ENCODE results near the gene TBC1D3I.
"Not testable (repeated sequence)": the region's sequence is repeated elsewhere in the genome, so short reads cannot be mapped to it uniquely, and the experiment has no call there.

The TBC1D3I gene

DNA sequence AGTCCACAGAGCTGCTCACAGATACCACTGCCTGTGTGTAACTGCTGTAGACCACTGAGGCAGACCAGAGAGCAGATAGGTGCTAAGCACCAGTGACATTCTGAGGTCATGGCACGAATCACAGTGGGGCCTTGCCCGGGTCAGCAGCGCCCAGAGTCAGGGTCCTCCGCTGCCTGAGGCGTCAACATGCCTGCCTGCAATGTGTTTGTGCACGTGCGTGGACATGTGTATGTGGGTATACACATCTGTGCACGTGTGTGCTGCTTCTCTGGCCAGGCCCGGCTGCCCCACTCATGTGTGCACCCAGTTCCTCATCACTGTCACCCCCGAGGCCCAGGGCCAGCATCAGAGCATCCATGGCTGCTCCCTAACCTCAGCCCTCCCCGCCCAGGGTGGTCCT is at the start of gene TBC1D3I:
Gene TBC1D3I, minus strand, starts transcription at position 101 of the 400 bp plus-strand sequence. CDS start 1,585 bp downstream, outside the sequence.
- not testable (repeated sequence) for DNase-seq (ENCODE audit: low read depth); H3K4me3 ChIP-seq (ENCODE audit: low read length)

DNA sequence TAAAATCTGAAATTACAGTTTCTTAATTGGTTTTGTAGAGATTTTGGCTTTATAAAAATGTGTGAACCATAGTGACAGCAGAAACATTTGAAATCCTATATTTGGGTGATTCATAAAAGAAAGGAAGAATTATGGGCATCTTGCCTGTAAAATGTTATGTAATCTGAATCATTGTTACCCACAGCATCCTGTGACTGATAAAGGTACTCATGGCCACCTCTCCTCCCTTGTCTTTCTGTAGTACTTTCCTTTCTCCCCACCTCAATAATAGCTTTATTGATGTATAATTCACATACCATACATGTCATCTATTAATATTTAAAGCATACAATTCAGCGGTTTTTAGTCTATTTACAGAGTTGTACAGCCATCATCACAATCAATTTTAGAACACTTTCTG is 30.8 kb upstream of the TBC1D3I start:
- not testable (repeated sequence) for H3K4me3 ChIP-seq (ENCODE audit: low read length); DNase-seq (ENCODE audit: low read depth)

DNA sequence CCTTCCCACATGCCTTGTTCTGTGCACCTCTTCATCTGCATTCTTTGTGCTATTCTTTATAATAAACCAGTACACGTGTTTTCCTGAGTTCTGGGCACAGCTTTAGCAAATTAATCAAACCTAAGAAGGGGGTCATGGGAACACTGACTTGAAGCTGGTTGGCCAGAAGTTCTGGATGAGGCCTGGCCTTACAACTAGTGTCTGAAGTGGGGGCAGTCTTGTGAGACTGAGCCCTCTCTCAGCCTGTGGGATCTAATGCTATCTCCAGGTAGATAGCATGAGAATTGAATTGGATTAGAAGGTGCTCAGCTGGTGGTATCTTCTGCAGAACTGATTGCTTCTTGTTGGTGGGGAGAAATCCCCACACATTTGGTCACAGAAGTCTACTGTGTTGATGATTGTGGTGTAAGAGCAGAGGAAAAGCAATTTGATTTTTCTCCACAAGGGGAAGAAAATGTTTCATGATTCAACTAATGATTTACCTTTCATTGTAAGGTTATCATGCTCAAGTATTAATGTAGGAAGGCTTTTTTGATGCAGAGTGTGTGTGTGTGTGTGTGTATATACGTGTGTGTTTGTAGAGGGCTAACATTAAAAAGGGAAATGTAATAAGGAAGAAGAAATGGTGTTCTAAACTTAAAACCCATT is 25.7 kb upstream of the TBC1D3I start:
- not testable (repeated sequence) for DNase-seq (ENCODE audit: low read depth); H3K4me3 ChIP-seq (ENCODE audit: low read length)

GRCh38 chr17:36284219-36284618 is 19.8 kb upstream of the TBC1D3I start:
- DNase-seq (ENCODE audit: low read depth); H3K4me3 ChIP-seq (ENCODE audit: low read length): not testable (repeated sequence)

- DNase-seq (ENCODE audit: low read depth); H3K4me3 ChIP-seq (ENCODE audit: low read length): not testable (repeated sequence)
These were observed 18.9 kb upstream of the TBC1D3I start for GRCh38 chr17:36283256-36283655.

DNA sequence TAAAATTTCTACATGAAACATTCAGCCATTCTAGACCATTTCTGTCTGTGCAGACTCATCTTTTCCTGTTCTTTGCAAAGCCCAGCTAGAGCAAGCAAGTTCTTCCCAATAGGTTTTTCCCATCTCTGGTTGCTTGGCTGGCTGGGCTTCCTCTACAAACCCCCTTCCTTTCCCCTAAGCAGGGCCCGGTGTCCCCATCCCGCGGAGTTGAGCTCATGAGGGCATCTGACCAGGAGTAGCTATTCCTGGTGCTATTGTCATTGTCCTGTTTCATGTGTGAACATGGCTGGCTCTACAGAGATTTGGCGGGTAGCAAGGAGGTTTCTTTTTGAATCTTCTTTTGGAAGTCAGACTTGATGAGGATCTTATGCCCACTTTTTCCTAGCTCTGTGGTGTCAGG is 22.3 kb downstream of the TBC1D3I start:
- H3K4me3 ChIP-seq (ENCODE audit: low read length); DNase-seq (ENCODE audit: low read depth): not testable (repeated sequence)

DNA sequence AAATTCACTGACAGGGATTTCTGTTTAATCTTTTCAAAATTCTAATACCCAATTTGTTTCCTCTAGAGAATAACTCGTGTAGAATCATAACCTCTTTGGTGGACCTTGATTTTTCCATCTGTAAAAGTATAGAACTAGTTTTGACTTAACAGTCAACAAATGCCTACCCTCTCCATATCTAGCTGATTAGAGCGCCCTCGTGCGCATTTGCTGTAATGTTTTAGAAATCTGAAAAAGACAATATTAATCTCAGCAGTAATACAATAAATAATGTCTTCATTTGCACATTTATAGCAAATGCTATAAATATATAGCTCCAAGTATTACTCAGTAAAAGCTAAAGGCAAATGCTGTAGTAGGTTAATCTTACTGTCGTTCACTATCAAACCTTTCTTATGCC is 34.7 kb downstream of the TBC1D3I start:
- DNase-seq (ENCODE audit: low read depth); H3K4me3 ChIP-seq (ENCODE audit: low read length): not testable (repeated sequence)

- not testable (repeated sequence) for DNase-seq (ENCODE audit: low read depth); H3K4me3 ChIP-seq (ENCODE audit: low read length)
These were observed 41.4 kb downstream of the TBC1D3I start for GRCh38 chr17:36222967-36223366.

DNA sequence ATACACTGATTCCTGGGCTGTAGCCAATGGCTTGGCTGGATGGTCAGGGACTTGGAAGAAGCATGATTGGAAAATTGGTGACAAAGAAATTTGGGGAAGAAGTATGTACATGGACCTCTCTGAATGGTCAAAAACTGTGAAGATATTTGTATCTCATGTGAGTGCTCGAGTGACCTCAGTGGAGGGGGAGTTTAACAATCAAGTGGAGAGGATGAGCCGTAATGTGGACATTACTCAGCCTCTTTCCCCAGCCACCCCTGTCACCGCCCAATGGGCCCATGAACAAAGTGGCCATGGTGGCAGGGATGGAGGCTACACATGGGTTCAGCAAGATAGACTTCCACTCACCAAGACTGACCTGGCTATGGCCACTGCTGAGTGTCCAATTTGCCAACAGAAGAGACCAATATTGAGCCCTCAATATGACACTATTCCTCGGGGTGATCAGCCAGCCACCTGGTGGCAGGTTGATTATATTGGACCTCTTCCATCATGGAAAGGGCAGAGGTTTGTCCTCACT is 42.7 kb downstream of the TBC1D3I start:
- not testable (repeated sequence) for H3K4me3 ChIP-seq (ENCODE audit: low read length); DNase-seq (ENCODE audit: low read depth)

- H3K4me3 ChIP-seq (ENCODE audit: low read length); DNase-seq (ENCODE audit: low read depth): not testable (repeated sequence)
These were observed 43.4 kb downstream of the TBC1D3I start for GRCh38 chr17:36220737-36221580.

GRCh38 chr17:36219556-36219955 is 44.8 kb downstream of the TBC1D3I start:
- not testable (repeated sequence) for DNase-seq (ENCODE audit: low read depth); H3K4me3 ChIP-seq (ENCODE audit: low read length)

DNA sequence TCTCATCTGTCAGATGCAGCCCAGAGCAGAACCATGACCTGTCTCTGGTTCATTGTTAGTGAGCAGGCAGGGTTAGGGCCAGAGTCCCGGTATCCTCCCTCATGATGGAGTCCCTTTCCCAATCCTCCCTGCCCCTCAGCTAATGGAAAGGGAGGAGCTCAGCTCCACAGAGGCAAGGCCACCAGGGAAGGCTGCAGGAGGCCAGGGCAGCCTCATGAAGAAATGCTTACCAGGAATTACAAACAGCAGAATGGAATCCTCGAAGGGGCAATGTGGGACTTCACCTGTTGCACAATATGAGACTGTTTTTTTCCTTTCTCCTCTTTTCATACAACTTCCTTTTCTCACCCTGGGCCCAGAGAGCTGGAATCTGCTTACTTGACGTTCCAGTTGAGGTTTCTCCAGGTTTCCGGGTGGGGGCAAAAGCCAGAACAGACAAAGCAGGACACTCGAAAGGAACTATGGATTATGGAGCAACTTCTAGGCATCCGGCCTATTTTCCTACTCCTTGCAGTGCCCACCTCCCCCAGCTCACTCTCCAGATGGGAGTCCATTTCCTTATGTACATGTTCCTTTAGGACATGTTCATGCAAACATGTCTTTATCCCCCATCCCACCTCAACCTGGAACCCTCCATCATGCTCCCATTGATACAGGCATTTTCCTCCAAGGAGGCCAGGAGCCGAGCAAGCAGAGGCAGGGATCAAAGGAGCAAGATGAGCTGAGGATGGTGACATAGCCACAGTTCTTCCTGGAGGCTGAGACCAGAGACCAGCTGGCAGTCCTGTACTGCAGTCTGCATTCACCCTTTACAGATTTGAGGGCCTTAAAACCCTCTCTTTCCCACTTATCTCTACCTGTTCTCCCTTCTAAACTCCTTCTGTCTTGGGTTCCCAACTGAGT is 48.7 kb downstream of the TBC1D3I start:
- DNase-seq (ENCODE audit: low read depth); H3K4me3 ChIP-seq (ENCODE audit: low read length): not testable (repeated sequence)

DNA sequence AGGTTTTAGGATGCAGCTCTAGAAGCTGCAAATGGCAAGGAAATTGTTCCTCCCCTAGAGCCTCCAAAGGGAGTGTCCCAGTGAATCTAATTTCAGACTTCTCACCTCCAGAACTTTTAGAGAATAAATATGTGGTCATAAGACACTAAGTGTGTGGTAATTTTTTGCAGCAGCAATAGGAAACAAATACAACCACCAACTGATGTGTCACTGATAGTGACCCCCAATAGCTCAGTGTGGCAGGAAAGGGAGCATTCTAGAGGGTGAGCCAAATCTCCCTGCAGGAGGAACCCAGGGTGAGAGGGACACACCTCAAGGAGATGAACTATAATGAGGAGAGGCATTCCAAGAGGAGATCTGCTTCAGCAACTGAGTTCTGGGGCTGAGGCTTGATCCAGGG is 49.5 kb downstream of the TBC1D3I start:
- TF ChIP-seq CTCF (conservative IDR thresholded peaks at IDR 0.05; ENCODE audit: low read depth, low read length) = no peak
- DNase-seq (ENCODE audit: low read depth) = no peak
- H3K4me3 ChIP-seq (ENCODE audit: low read length) = no peak overlapping the region

Data from retinal pigment epithelial cell (primary cell).